ENCODE results near the gene MARCHF2. TPM values are rescaled to one million over a fixed set of nuclear protein-coding genes. Genes with fewer than 3 reads are reported as not detected.

The MARCHF2 gene
- total RNA-seq, 1 donor from 2014 or later = 41.3 TPM

GRCh38 chr19:8477889-8478288, 64.8 kb downstream of the MARCHF2 start:
- DNase-seq (ENCODE audit: low spot score) = no peak

- no peak for DNase-seq (ENCODE audit: low spot score)
Observed at GRCh38 chr19:8478598-8478997, 65.5 kb downstream of the MARCHF2 start.

GRCh38 chr19:8481201-8481600, 68.1 kb downstream of the MARCHF2 start:
- no peak for DNase-seq (ENCODE audit: low spot score)

DNA sequence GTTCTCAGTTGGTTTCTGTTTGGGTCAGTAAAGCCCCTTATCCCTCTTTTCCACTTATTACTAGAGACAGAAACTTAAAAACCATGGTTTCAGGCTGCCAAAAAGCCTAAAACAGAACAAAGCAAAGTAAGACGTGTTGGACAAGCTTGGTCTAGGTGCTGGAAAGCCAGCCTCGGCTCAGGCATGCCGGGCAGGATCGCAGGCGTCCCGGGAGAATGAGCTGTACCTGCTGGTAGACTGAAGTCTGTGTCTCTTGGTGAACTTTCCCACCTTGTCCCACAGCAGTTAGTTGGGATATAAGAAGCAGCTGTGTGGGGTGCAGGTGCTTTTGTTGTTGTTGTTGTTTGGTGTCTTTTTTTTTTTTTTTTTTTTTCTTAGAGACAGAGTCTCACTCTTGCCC, 68.5 kb downstream of the MARCHF2 start:
- DNase-seq (ENCODE audit: low spot score) = no peak

DNA sequence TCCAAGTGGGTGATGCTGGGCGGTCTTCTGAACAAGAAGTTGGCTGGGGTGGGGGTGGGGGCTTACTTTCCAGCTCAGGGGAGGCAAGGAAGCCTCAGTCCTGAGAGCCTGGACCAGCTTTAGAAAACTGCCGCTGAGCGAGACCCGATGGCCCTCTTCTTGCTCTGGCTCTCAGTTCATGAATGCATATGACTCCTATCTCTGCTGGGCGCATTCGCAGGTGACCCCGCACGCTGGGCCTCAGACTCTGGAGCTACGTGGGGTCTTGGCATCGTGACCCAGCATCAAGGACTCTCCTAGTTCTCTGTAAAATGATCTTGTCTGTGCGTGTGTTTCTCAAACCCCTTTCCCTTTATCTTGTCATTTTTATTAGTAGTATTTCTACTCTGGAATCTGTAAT, 69.6 kb downstream of the MARCHF2 start:
- no peak for DNase-seq (ENCODE audit: low spot score)

DNA sequence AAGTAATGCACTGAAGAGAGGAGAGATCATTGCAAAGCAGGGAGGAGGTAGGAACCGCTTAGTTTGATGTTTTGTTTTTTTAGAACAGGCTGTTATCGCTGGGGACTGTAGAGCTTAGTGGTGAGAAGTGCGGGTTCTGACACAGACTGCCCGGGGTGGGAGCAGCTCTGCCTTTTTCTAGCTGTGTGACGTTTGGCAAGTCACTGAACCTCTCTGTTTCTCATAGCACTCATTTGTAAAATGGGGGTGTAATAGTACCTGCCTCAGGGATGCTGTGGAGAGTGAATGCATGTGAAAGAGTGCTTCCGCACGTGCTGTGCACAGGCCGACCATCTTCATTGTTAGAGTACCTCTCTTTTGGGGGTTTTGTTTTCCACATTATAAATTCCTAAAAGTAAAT, 70.1 kb downstream of the MARCHF2 start:
- DNase-seq (ENCODE audit: low spot score) = no peak

GRCh38 chr19:8484331-8484894, 71.3 kb downstream of the MARCHF2 start:
- no peak for DNase-seq (ENCODE audit: low spot score)

DNA sequence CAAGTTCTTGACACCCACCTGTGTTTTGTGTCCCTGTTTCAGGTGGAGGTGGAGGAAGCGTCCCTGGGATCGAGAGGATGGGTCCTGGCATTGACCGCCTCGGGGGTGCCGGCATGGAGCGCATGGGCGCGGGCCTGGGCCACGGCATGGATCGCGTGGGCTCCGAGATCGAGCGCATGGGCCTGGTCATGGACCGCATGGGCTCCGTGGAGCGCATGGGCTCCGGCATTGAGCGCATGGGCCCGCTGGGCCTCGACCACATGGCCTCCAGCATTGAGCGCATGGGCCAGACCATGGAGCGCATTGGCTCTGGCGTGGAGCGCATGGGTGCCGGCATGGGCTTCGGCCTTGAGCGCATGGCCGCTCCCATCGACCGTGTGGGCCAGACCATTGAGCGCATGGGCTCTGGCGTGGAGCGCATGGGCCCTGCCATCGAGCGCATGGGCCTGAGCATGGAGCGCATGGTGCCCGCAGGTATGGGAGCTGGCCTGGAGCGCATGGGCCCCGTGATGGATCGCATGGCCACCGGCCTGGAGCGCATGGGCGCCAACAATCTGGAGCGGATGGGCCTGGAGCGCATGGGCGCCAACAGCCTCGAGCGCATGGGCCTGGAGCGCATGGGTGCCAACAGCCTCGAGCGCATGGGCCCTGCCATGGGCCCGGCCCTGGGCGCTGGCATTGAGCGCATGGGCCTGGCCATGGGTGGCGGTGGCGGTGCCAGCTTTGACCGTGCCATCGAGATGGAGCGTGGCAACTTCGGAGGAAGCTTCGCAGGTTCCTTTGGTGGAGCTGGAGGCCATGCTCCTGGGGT, 72.7 kb downstream of the MARCHF2 start:
- no peak for DNase-seq (ENCODE audit: low spot score)

DNA sequence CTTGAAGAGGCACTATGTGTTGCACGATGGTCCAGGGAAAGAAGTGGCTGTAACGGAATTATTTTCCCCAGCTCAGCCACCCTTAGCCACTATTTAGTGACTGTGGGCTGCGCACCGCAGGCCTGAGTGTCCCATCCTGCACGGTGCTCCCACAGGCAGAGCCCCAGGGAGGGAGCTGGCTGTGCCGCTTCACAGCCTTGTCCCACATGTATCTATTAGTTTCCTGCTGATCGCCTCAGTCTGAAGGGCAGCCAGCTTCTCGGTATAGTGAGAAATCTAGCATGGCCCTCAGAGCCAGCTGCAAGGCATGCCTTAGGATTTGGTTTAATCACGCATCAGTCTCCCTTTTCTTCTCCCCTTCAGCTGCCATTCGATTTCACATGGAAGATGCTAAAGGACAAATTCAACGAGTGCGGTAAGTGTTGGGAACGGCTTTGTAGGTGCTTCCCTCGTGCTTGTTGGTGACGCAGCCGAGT, 73.6 kb downstream of the MARCHF2 start:
- no peak for DNase-seq (ENCODE audit: low spot score)

DNA sequence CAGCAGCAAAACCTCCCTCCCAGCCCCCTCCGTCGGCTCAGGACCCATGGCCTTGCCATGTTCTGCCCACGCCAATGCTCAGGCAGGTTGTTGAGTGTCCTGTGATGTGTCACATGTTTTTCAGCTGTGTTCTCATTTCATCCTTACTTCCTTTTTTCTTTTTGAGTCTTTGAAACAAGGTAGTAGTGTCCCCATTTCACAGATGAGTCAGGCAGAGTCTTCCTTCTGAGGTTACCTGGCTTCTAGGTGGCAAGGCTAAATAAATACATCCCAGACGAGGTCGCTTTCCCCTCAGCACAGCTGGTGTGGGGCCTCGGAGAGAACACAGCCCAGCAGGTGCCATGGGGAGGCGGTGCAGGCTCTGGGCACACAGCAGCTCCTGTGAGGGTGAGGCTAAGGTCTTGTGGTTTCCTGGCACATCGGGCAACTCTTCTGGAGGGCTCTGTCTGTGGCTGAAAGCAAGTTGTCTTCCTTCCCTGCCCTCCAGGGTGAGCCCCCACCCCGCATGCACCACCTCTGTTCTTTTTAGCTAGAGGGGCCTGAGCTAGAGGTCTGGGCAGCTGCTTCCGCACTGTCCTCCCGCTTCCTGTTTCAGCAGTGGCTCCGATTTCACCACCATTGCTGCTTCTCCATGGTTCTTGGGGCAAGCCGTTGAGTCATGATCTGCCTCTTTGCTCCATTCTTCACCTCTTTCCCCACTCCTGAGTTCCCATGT, 74.2 kb downstream of the MARCHF2 start:
- DNase-seq (ENCODE audit: low spot score) = no peak

- DNase-seq (ENCODE audit: low spot score) = no peak
Observed at GRCh38 chr19:8488365-8488764, 75.3 kb downstream of the MARCHF2 start.

Other genes starting within 250 kb of the MARCHF2 start
- 49.8 TPM for gene CERS4, start 203.9 kb upstream of the MARCHF2 start, total RNA-seq
- 24.3 TPM for gene CD320, start 104.9 kb upstream of the MARCHF2 start, total RNA-seq
- 53.0 TPM for gene NDUFA7, start 91.9 kb upstream of the MARCHF2 start, total RNA-seq
- 1,953 TPM for gene RPS28, start 91.8 kb upstream of the MARCHF2 start, total RNA-seq
- gene KANK3, start 70.0 kb upstream of the MARCHF2 start, total RNA-seq = 12.8 TPM
- gene ANGPTL4, start 49.1 kb upstream of the MARCHF2 start, total RNA-seq = 13.2 TPM
- 133 TPM for gene RAB11B, start 22.9 kb upstream of the MARCHF2 start, total RNA-seq
- 205 TPM for gene HNRNPM, start 31.7 kb downstream of the MARCHF2 start, total RNA-seq
- gene PRAM1, start 89.3 kb downstream of the MARCHF2 start, total RNA-seq = 1.4 TPM
- 27.0 TPM for gene ZNF414, start 100.9 kb downstream of the MARCHF2 start, total RNA-seq
- 20.6 TPM for gene MYO1F, start 164.1 kb downstream of the MARCHF2 start, total RNA-seq
- gene ADAMTS10, start 197.4 kb downstream of the MARCHF2 start, total RNA-seq = 19.0 TPM
- not detected for gene NFILZ, start 217.3 kb downstream of the MARCHF2 start, total RNA-seq